Measurements from ENCODE around the gene FAF2. TPM values are rescaled to one million over a fixed set of nuclear protein-coding genes. Genes with fewer than 3 reads are reported as not detected.
"Not testable (repeated sequence)": the region's sequence is repeated elsewhere in the genome, so short reads cannot be mapped to it uniquely, and the experiment has no call there.

Gene FAF2
- total RNA-seq, 4 donors from 2014 or later: 21.2 to 27.3 (median 23.9) TPM

- no peak for TF ChIP-seq POLR2A (IDR thresholded peaks at IDR 0.05; ENCODE audit: low read depth)
- TF ChIP-seq POLR2AphosphoS5 (IDR thresholded peaks at IDR 0.05): no peak
- no peak for TF ChIP-seq EP300 (IDR thresholded peaks at IDR 0.05)
- TF ChIP-seq, protein P1, sequence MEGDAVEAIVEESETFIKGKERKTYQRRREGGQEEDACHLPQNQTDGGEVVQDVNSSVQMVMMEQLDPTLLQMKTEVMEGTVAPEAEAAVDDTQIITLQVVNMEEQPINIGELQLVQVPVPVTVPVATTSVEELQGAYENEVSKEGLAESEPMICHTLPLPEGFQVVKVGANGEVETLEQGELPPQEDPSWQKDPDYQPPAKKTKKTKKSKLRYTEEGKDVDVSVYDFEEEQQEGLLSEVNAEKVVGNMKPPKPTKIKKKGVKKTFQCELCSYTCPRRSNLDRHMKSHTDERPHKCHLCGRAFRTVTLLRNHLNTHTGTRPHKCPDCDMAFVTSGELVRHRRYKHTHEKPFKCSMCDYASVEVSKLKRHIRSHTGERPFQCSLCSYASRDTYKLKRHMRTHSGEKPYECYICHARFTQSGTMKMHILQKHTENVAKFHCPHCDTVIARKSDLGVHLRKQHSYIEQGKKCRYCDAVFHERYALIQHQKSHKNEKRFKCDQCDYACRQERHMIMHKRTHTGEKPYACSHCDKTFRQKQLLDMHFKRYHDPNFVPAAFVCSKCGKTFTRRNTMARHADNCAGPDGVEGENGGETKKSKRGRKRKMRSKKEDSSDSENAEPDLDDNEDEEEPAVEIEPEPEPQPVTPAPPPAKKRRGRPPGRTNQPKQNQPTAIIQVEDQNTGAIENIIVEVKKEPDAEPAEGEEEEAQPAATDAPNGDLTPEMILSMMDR (IDR thresholded peaks at IDR 0.05): no peak
- WGBS: 83% methylated on average over 1 of the region's 1 CpG
- intact Hi-C loops (cut with DNase I): no loop called here
- no peak for DNase-seq (ENCODE audit: extremely low spot score)
- no peak overlapping the region for H3K4me3 ChIP-seq
- peaks cover 6 to 37% (median 13%) of the 10 kb centered on the region in 4 donors for H3K36me3 ChIP-seq
- H3K4me1 ChIP-seq: peaks cover 0 to 5% (median 0%) of the 10 kb centered on the region in 4 donors
- no peaks in the 10 kb centered on the region for H3K27me3 ChIP-seq
- H3K9me3 ChIP-seq: peaks cover 0 to 4% (median 0%) of the 10 kb centered on the region in 4 donors
- H3K27ac ChIP-seq (replicated peaks in 1 of 4): no peak overlapping the region
These were observed 26.3 kb downstream of the FAF2 start for GRCh38 chr5:176474476-176474875.

GRCh38 chr5:176481711-176482110 lies 33.5 kb downstream of the FAF2 start:
- intact Hi-C loops (cut with DNase I): no loop called here
- Histone ChIP-seq H3K36me3 (peaks cover 8 to 65% (median 41%) of the 10 kb centered on the region in 4 donors), H3K4me1 (peaks cover 0 to 5% (median 0%) of the 10 kb centered on the region in 4 donors), H3K4me3 (no peak overlapping the region), H3K27me3 (no peaks in the 10 kb centered on the region), H3K27ac (replicated peaks in 1 of 4) (no peak overlapping the region), H3K9me3 (no peaks in the 10 kb centered on the region)
- TF ChIP-seq POLR2A (IDR thresholded peaks at IDR 0.05; ENCODE audit: low read depth) (no peak), POLR2AphosphoS5 (IDR thresholded peaks at IDR 0.05) (no peak)
- TF ChIP-seq, protein P1 (IDR thresholded peaks at IDR 0.05): no peak
- WGBS: 87% methylated on average over 4 of the region's 4 CpGs
- no peak for DNase-seq (ENCODE audit: extremely low spot score)

GRCh38 chr5:176485176-176485575 lies 37.0 kb downstream of the FAF2 start:
- Histone ChIP-seq H3K4me3 (no peak overlapping the region), H3K36me3 (peaks cover 8 to 86% (median 64%) of the 10 kb centered on the region in 4 donors), H3K4me1 (peaks cover 0 to 5% (median 0%) of the 10 kb centered on the region in 4 donors), H3K27ac (replicated peaks in 1 of 4) (no peak overlapping the region), H3K27me3 (no peaks in the 10 kb centered on the region), H3K9me3 (no peaks in the 10 kb centered on the region)
- no peak for TF ChIP-seq POLR2AphosphoS5 (IDR thresholded peaks at IDR 0.05)
- TF ChIP-seq, protein P1 (IDR thresholded peaks at IDR 0.05): no peak
- no peak for TF ChIP-seq EP300 (IDR thresholded peaks at IDR 0.05)
- TF ChIP-seq POLR2A (IDR thresholded peaks at IDR 0.05; ENCODE audit: low read depth): no peak
- no peak for DNase-seq (ENCODE audit: extremely low spot score)
- WGBS: 79% methylated on average over 2 of the region's 2 CpGs
- intact Hi-C loops (cut with DNase I): no loop called here

- Histone ChIP-seq H3K4me3 (no peak overlapping the region), H3K9me3 (no peaks in the 10 kb centered on the region), H3K36me3 (peaks cover 7 to 86% (median 63%) of the 10 kb centered on the region in 4 donors), H3K4me1 (peaks cover 0 to 5% (median 0%) of the 10 kb centered on the region in 4 donors), H3K27ac (replicated peaks in 1 of 4) (no peak overlapping the region), H3K27me3 (no peaks in the 10 kb centered on the region)
- 83% methylated on average over 7 of the region's 7 CpGs for WGBS
- TF ChIP-seq, protein P1 (IDR thresholded peaks at IDR 0.05): no peak
- TF ChIP-seq POLR2A (IDR thresholded peaks at IDR 0.05; ENCODE audit: low read depth) (no peak), POLR2AphosphoS5 (IDR thresholded peaks at IDR 0.05) (no peak), EP300 (IDR thresholded peaks at IDR 0.05) (no peak)
- intact Hi-C loops (cut with DNase I): no loop called here
- no peak for DNase-seq (ENCODE audit: extremely low spot score)
These were observed 38.1 kb downstream of the FAF2 start for GRCh38 chr5:176486189-176486757.

- 95% methylated on average over 4 of the region's 4 CpGs for WGBS
- H3K36me3 ChIP-seq: peaks cover 11 to 88% (median 64%) of the 10 kb centered on the region in 4 donors
These were observed 39.0 kb downstream of the FAF2 start for GRCh38 chr5:176487160-176487559.

More at GRCh38 chr5:176487160-176487559, 39.0 kb downstream of the FAF2 start:
- intact Hi-C loops (cut with DNase I); H3K27me3 ChIP-seq; H3K4me3 ChIP-seq; H3K27ac ChIP-seq (replicated peaks in 1 of 4); H3K9me3 ChIP-seq; DNase-seq (ENCODE audit: extremely low spot score); H3K4me1 ChIP-seq: not testable (repeated sequence)
